HG03196 (cell line): ENCODE results near the gene R3HDM2.
A peak's percentile ranks its signal among the peaks of the same experiment; 100 is the strongest.

Experiments used
- ATAC-seq: cut with Tn5 transposase; IDR thresholded peaks from one replicate; pipeline ENCODE4 v1.9.1; 2021; ENCODE audit not compliant: unreplicated experiment

R3HDM2 gene

GRCh38 chr12:57467212-57467874, 36.5 kb upstream of the R3HDM2 start:
- no peak for ATAC-seq

GRCh38 chr12:57465747-57466505, 35.1 kb upstream of the R3HDM2 start:
- ATAC-seq: no peak

GRCh38 chr12:57465030-57465746, 34.3 kb upstream of the R3HDM2 start:
- no peak for ATAC-seq

GRCh38 chr12:57464569-57464968, 33.7 kb upstream of the R3HDM2 start:
- ATAC-seq: no peak

GRCh38 chr12:57462912-57463253, 32.0 kb upstream of the R3HDM2 start:
- ATAC-seq: no peak

GRCh38 chr12:57462251-57462911, 31.5 kb upstream of the R3HDM2 start:
- ATAC-seq: peak; percentile 63

GRCh38 chr12:57461917-57462250, 31.0 kb upstream of the R3HDM2 start:
- no peak for ATAC-seq

- ATAC-seq: no peak
Measured at GRCh38 chr12:57461276-57461916, 30.6 kb upstream of the R3HDM2 start.

- no peak for ATAC-seq
Measured at GRCh38 chr12:57460841-57461275, 30.0 kb upstream of the R3HDM2 start.

- no peak for ATAC-seq
Measured at GRCh38 chr12:57460468-57460784, 29.6 kb upstream of the R3HDM2 start.

GRCh38 chr12:57459750-57460467, 29.1 kb upstream of the R3HDM2 start, which contains the start of gene GLI1:
TSS of gene GLI1 (plus strand) at chr12:57459785. CDS start at chr12:57463692, 3,907 bp downstream.
- ATAC-seq: no peak

- peak; percentile 50 for ATAC-seq
Measured at GRCh38 chr12:57459055-57459749, 28.4 kb upstream of the R3HDM2 start.

- ATAC-seq: no peak
Measured at GRCh38 chr12:57458665-57459054, 27.8 kb upstream of the R3HDM2 start.

- no peak for ATAC-seq
Measured at GRCh38 chr12:57456737-57457490, 26.1 kb upstream of the R3HDM2 start.

GRCh38 chr12:57456145-57456700, 25.4 kb upstream of the R3HDM2 start:
- no peak for ATAC-seq

GRCh38 chr12:57455374-57456144, 24.7 kb upstream of the R3HDM2 start:
- no peak for ATAC-seq

- ATAC-seq: no peak
Measured at GRCh38 chr12:57454566-57455373, 23.9 kb upstream of the R3HDM2 start, which contains the start of gene INHBE. TSS of gene INHBE (plus strand) at chr12:57455307. CDS start at chr12:57455537, 230 bp downstream.
